Left ventricle myocardium inferior (tissue), 1 donor: ENCODE data around the gene LCN6. TPM values are rescaled to one million over a fixed set of nuclear protein-coding genes. Genes with fewer than 3 reads are reported as not detected.

ENCODE experiments used
- DNase-seq: peaks from one replicate; pipeline ENCODE4 v3.0.0-alpha.2; 2020
- H3K27ac ChIP-seq: fragments of 200-600 bp; replicated peaks from 2 replicates; pipeline ENCODE4 v1.8.0; 2021
- H3K27me3 ChIP-seq: fragments of 200-600 bp; 2 replicates; pipeline ENCODE4 v1.8.0; 2021; ENCODE audit warnings: low read depth
- H3K36me3 ChIP-seq: fragments of 200-600 bp; 2 replicates; pipeline ENCODE4 v1.8.0; 2021
- H3K4me1 ChIP-seq: fragments of 200-600 bp; 2 replicates; pipeline ENCODE4 v1.8.0; 2021
- H3K4me3 ChIP-seq: fragments of 200-600 bp; 2 replicates; pipeline ENCODE4 v1.8.0; 2021; ENCODE audit warnings: mild to moderate bottlenecking, moderate library complexity
- H3K9me3 ChIP-seq: fragments of 200-600 bp; replicated peaks from 2 replicates; pipeline ENCODE4 v1.8.0; 2021
- intact Hi-C: fragments of 100-400 bp; cut with micrococcal nuclease; formaldehyde crosslinking; loops from one replicate; pipeline ENCODE4 v1.11.0; 2022
- total RNA-seq: library from RNA; stranded (reverse); fragmentation: NEBNext Ultra II Directional; extraction: Animal tissue kit (Norgen Biotek cat#: 25700); gene quantifications from one replicate; pipeline ENCODE4 v1.2.1, GENCODE V29; 2021
- TF ChIP-seq, protein P1 (sequence below): fragments of 200-600 bp; IDR thresholded peaks from 2 replicates; pipeline ENCODE4 v1.8.0; 2021; ENCODE audit warnings: antibody characterized with exemption, mild to moderate bottlenecking, borderline replicate concordance
- donor health status: DM: no; HTN: yes; CAD: no; lungs with severe emphysema.

Gene LCN6
- total RNA-seq, 1 donor from 2014 or later: 14.6 TPM

DNA sequence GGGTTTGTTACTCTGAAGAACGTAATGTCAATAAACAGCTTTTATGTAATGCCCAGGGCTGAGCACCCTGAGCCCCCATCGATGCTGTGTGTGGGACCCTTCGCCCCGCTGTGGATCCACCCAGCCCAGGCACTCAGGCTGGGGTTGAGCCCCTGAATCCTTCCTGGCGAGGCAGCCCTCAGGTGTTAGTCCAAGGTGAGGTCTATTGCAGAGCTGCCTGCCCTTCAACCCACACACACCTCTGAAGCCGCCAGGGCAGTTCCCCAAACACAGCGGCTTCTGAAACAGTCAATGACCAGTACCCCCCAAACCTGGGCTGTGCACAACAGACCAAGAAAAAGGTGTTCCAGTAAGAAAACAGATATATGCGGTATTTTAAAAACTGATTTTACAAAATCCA is 24.3 kb downstream of the LCN6 start:
- intact Hi-C loops: no loop called here
- Histone ChIP-seq H3K4me1 (peaks cover 98% of the 10 kb centered on the region), H3K4me3 (no peak overlapping the region), H3K36me3 (peaks cover 54% of the 10 kb centered on the region), H3K27me3 (no peaks in the 10 kb centered on the region), H3K27ac (no peak overlapping the region), H3K9me3 (no peaks in the 10 kb centered on the region)
- no peak for DNase-seq
- TF ChIP-seq, protein P1, sequence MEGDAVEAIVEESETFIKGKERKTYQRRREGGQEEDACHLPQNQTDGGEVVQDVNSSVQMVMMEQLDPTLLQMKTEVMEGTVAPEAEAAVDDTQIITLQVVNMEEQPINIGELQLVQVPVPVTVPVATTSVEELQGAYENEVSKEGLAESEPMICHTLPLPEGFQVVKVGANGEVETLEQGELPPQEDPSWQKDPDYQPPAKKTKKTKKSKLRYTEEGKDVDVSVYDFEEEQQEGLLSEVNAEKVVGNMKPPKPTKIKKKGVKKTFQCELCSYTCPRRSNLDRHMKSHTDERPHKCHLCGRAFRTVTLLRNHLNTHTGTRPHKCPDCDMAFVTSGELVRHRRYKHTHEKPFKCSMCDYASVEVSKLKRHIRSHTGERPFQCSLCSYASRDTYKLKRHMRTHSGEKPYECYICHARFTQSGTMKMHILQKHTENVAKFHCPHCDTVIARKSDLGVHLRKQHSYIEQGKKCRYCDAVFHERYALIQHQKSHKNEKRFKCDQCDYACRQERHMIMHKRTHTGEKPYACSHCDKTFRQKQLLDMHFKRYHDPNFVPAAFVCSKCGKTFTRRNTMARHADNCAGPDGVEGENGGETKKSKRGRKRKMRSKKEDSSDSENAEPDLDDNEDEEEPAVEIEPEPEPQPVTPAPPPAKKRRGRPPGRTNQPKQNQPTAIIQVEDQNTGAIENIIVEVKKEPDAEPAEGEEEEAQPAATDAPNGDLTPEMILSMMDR: no peak

DNA sequence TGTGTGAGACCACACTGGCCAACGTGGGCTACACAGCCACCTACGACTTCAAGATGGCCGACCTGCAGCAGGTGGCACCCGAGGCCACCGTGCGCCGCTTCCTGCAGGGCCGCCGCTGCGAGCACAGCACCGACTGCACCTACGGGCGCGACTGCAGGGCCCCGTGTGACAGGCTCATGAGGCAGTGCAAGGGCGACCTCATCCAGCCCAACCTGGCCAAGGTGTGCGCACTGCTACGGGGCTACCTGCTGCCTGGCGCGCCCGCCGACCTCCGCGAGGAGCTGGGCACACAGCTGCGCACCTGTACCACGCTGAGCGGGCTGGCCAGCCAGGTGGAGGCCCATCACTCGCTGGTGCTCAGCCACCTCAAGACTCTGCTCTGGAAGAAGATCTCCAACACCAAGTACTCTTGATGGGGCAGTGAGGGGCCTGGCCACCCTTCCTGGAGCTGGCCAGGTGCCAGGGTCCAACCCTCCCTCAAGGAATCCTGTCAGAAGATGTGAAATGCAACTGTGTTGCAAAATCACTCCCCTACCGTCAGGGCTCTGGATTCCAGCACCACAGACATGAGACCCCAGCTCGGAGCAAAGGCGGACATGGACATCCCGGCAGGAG is 24.9 kb downstream of the LCN6 start:
- Histone ChIP-seq H3K9me3 (no peaks in the 10 kb centered on the region), H3K27ac (no peak overlapping the region), H3K4me3 (no peak overlapping the region), H3K36me3 (peaks cover 54% of the 10 kb centered on the region), H3K27me3 (no peaks in the 10 kb centered on the region), H3K4me1 (peaks cover 98% of the 10 kb centered on the region)
- TF ChIP-seq, protein P1: no peak
- intact Hi-C loops: no loop called here
- no peak for DNase-seq

DNA sequence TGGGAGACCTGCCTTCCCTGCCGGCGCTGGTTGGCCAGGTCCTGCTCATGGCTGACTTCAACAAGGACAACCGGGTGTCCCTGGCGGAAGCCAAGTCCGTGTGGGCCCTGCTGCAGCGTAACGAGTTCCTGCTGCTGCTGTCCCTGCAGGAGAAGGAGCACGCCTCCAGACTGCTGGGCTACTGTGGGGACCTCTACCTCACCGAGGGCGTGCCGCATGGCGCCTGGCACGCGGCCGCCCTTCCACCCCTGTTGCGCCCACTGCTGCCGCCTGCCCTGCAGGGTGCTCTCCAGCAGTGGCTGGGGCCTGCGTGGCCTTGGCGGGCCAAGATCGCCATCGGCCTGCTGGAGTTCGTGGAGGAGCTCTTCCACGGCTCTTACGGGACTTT is 25.4 kb downstream of the LCN6 start:
- H3K4me1 ChIP-seq: peaks cover 95% of the 10 kb centered on the region
- H3K27me3 ChIP-seq: no peaks in the 10 kb centered on the region
- no peak overlapping the region for H3K4me3 ChIP-seq
- intact Hi-C loops: no loop called here
- TF ChIP-seq, protein P1: no peak
- peak overlapping the region; percentile 78 for H3K27ac ChIP-seq
- no peaks in the 10 kb centered on the region for H3K9me3 ChIP-seq
- peaks cover 54% of the 10 kb centered on the region for H3K36me3 ChIP-seq
- no peak for DNase-seq

DNA sequence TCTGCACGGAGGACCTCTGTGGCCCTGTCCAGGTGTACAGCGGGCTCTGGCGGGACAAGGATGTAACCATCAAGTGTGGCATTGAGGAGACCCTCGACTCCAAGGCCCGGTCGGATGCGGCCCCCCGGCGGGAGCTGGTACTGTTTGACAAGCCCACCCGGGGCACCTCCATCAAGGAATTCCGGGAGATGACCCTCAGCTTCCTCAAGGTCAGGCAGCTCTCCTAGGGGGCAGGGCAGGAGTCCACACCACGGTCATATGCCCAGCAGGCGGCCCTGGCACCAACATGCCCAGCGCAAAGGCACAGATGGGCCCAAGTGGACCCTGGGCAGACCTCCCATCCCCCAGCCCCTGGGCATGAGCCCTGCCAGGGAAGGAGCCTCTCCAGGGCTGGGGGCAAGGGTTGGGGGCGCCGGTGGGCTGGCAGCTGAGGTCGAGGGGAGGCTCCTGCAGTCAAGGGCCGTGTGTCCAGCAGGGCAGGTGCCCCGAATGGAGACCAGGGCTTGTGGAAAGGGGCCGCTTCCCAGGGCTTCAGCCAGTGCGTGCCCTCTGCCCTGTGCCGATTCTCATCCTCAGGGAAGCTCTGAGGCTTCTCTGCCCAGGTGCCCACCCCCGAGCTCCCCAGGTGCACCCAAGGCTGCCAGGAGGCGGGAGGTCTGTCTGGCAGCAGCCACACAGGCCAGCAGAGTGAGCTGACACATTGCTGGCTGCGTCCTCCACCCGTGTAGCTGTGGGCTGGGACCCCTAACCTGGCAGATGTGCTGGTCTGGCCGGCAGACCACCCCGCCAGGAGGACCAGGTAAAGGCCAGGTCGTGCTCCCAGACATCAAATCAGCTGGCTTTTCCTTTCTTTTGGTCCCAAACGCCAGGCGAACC is 26.0 kb downstream of the LCN6 start:
- H3K4me1 ChIP-seq: peaks cover 88% of the 10 kb centered on the region
- peak overlapping the region; percentile 40 for H3K4me3 ChIP-seq
- H3K27me3 ChIP-seq: no peaks in the 10 kb centered on the region
- TF ChIP-seq, protein P1: no peak
- peak overlapping the region; percentile 78 for H3K27ac ChIP-seq
- no peaks in the 10 kb centered on the region for H3K9me3 ChIP-seq
- intact Hi-C loops: no loop called here
- peaks cover 54% of the 10 kb centered on the region for H3K36me3 ChIP-seq
- DNase-seq: no peak

DNA sequence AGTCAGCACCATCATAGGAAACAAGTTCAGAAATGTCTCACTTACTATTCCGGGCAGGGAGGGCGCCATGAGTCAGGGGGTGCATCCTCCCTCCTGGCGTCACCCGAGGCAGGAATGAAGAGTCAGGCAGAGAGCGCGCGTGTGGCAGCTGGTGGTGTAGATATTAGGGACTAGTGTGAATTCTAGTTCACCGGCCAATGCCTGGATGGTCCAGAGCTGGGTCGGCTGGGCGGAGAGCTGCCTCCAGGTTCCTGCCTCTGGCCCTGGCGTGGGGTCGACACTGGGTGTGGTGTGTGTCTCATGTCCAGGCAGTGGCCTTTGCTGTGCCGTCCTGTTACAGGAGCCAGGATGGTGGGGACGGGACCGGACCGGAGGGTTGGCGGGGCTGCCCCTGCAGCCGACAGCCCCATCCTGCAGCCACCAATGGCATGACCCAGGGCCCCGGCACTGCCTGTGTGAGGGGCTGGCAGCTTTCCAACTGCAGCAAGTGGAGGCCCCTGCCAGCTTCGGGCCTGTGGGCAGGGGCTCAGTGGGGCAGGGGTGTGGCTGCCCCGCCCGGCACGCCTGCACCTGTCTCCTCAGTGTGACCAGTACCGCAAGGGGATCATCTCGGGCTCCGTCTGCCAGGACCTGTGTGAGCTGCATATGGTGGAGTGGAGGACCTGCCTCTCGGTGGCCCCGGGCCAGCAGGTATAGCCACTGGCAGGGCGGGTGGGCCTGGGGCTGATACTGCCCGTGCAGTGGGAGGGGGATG is 26.8 kb downstream of the LCN6 start:
- intact Hi-C loops: no loop called here
- H3K4me3 ChIP-seq: peak overlapping the region; percentile 40
- no peaks in the 10 kb centered on the region for H3K9me3 ChIP-seq
- TF ChIP-seq, protein P1: no peak
- no peaks in the 10 kb centered on the region for H3K27me3 ChIP-seq
- peaks cover 50% of the 10 kb centered on the region for H3K36me3 ChIP-seq
- peak overlapping the region; percentile 78 for H3K27ac ChIP-seq
- no peak for DNase-seq
- peaks cover 81% of the 10 kb centered on the region for H3K4me1 ChIP-seq
